H1 (cell line): ENCODE data around the gene PLPP7. TPM values are rescaled to one million over a fixed set of nuclear protein-coding genes. Genes with fewer than 3 reads are reported as not detected.

Source experiments
- ASH2L ChIP-seq: fragments of 200-600, 300-600 bp; sonication (generic); IDR thresholded peaks from one replicate; pipeline ENCODE4 v1.7.1; 2017; ENCODE audit warnings: low read length
- CBX8 ChIP-seq: fragments of 300-800, 300-1000 bp; sonication (generic); IDR thresholded peaks from 2 replicates; pipeline ENCODE4 v1.7.1; 2016; ENCODE audit warnings: low read depth, low read length, borderline replicate concordance
- CHD1 ChIP-seq: IDR thresholded peaks from 2 replicates; pipeline ENCODE4 v1.6.1; 2012; ENCODE audit warnings: low read depth, low read length, improper control_type of control experiment
- CHD2 ChIP-seq: IDR thresholded peaks from 2 replicates; pipeline ENCODE4 v1.6.1; 2012; ENCODE audit warnings: low read length, improper control_type of control experiment
- EP300 ChIP-seq, 2 experiments: IDR thresholded peaks; 1 replicate in 1 of 2; 2 replicates in 1 of 2; pipeline ENCODE4 v1.6.1; 2011 to 2012; ENCODE audit warnings: low read depth in 2 of 2, low read length in 2 of 2, mild to moderate bottlenecking in 2 of 2, borderline replicate concordance in 1 of 2, inconsistent platforms in 1 of 2, moderate library complexity in 1 of 2
- HDAC2 ChIP-seq, 2 experiments: fragments of 300-600 bp in 1 of 2; sonication (generic) in 1 of 2; IDR thresholded peaks; 2 replicates each; pipeline ENCODE4 v1.6.1; 2011 to 2012; ENCODE audit warnings: low read depth in 2 of 2, low read length in 2 of 2, mild to moderate bottlenecking in 2 of 2, moderate library complexity in 2 of 2, borderline replicate concordance in 1 of 2, inconsistent platforms in 1 of 2
- JUN ChIP-seq: IDR thresholded peaks from 2 replicates; pipeline ENCODE4 v1.6.1; 2011; ENCODE audit warnings: low read depth, mild to moderate bottlenecking, improper control_type of control experiment, low read length
- KDM1A ChIP-seq: fragments of 200-600, 300-600 bp; sonication (generic); IDR thresholded peaks from 2 replicates; pipeline ENCODE4 v1.7.1; 2016; ENCODE audit warnings: mild to moderate bottlenecking, low read length, borderline replicate concordance
- RXRA ChIP-seq: IDR thresholded peaks from 2 replicates; pipeline ENCODE4 v1.6.1; 2011; ENCODE audit warnings: low read depth, mild to moderate bottlenecking, low read length, moderate library complexity; ENCODE audit not compliant: insufficient read depth
- TEAD4 ChIP-seq: IDR thresholded peaks from 2 replicates; pipeline ENCODE4 v1.6.1; 2012; ENCODE audit warnings: low read depth, low read length, inconsistent platforms, mixed read lengths
- polyA plus RNA-seq, 7 experiments: library from polyadenylated mRNA; depleted of rRNA in 3 of 7; stranded (reverse) in 5 of 7; unstranded in 2 of 7; fragments of >200 nt in 5 of 7; fragments of 200-250 nt in 2 of 7; gene quantifications; 1 replicate in 5 of 7; 2 replicates in 1 of 7; 4 replicates in 1 of 7; pipeline versions ENCODE4 v1.2.1 to v1.2.3, GENCODE V29; 2011 to 2013; ENCODE audit warnings: missing spikeins in 2 of 7, mixed read lengths in 2 of 7
- total RNA-seq: library from RNA; stranded (reverse); fragmentation: NEBNext Ultra II Directional; extraction: Animal tissue kit (Norgen Biotek cat#: 25700); gene quantifications from 2 replicates; pipeline ENCODE4 v1.2.1, GENCODE V29; 2021

Gene PLPP7
- total and polyA plus RNA-seq, 2 of the 8 experiments (the other 6 are each of a cell fraction or from before 2014, with no cell fraction given) = 3.4 to 3.9 TPM

DNA sequence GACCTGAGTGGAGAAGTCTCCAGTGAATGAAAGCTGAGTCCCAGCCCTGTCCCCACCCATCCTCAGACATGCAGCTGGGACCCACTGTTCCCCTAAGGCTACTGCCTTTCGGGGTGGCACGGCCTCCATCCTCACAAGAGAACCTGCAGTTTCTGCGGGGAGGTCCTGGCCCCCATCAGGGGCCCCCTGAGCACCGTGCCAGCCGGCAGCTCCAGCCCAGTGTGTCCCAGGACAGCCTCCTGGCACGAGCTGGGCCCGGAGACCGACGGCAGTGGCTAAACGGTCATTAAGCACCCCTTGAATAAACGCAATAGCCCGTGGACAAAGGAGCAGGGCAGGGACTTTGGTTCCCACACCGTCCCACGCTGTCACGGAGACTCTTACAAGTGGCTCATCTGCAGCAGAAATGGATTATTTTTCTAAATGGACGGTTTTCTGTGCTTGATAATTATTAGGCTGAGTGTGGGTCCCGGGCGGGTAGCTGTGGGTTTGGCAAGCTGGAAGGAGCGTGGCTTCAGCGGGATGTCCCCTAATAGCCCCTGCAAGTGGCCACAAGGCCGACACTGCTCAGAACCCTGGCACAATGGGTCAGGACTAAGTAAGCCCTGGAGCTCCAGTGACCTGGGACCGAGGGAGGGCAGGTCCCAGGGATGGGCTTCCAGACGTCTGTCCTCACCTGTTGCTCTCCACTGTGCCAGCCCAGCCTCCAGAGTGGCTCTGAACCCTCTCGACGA lies 30.7 kb upstream of the PLPP7 start (continued):
- TF ChIP-seq EP300 (IDR thresholded peaks at IDR 0.05; ENCODE audit: borderline replicate concordance in 1 of 2, low read depth in 2 of 2, low read length in 2 of 2) (no peak), HDAC2 (IDR thresholded peaks at IDR 0.05; ENCODE audit: borderline replicate concordance in 1 of 2, low read depth in 2 of 2, low read length in 2 of 2) (no peak), RXRA (no peak), CHD2 (no peak), TEAD4 (no peak), JUN (no peak), ASH2L (no peak), KDM1A (no peak), CBX8 (no peak), CHD1 (no peak)
